Right ventricle myocardium inferior (tissue), 1 donor: ENCODE results near the gene RSL24D1. TPM values are rescaled to one million over a fixed set of nuclear protein-coding genes. Genes with fewer than 3 reads are reported as not detected.
"Not testable (repeated sequence)": the region's sequence is repeated elsewhere in the genome, so short reads cannot be mapped to it uniquely, and the experiment has no call there.

ENCODE experiments used
- ATAC-seq: fragments of 200-7000 bp; cut with Tn5 transposase; one replicate; pipeline ENCODE4 v1.9.1; 2020; ENCODE audit warnings: mild to moderate bottlenecking, moderate library complexity
- DNase-seq: peaks from one replicate; pipeline ENCODE4 v3.0.0; 2021; ENCODE audit errors: missing footprints
- intact Hi-C: fragments of 100-400 bp; cut with DNase I; formaldehyde crosslinking; loops from one replicate; pipeline ENCODE4 v1.11.0; 2022
- total RNA-seq: library from RNA; stranded (reverse); fragmentation: NEBNext Ultra II Directional; extraction: Animal tissue kit (Norgen Biotek cat#: 25700); gene quantifications from one replicate; pipeline ENCODE4 v1.2.1, GENCODE V29; 2021
- donor health status: DM: no; HTN: yes; CAD: no; lungs with severe emphysema.

RSL24D1 gene
- total RNA-seq, 1 donor from 2014 or later: 41.0 TPM

- no peak for DNase-seq
- intact Hi-C loops: no loop called here
- peak; percentile 77 for ATAC-seq
Measured at GRCh38 chr15:55221090-55222011, 24.6 kb upstream of the RSL24D1 start.

GRCh38 chr15:55220606-55221005 lies 23.9 kb upstream of the RSL24D1 start:
- ATAC-seq (no peak), DNase-seq (no peak)
- intact Hi-C loops: no loop called here

- intact Hi-C loops: loop anchor here (10.0 kb wide), 1 partner anchor 217 kb away; no protein-coding TSS in a partner anchor
- ATAC-seq (no peak), DNase-seq (no peak)
Measured at GRCh38 chr15:55218056-55218455, 21.3 kb upstream of the RSL24D1 start.

- ATAC-seq: no peak
- no peak for DNase-seq
- intact Hi-C loops: no loop called here
Measured at GRCh38 chr15:55204464-55204863, 7.7 kb upstream of the RSL24D1 start.

GRCh38 chr15:55202206-55202605 lies 5.5 kb upstream of the RSL24D1 start:
- DNase-seq (no peak), ATAC-seq (no peak)
- intact Hi-C loops: no loop called here

GRCh38 chr15:55198706-55199105 lies 2.0 kb upstream of the RSL24D1 start:
- DNase-seq (no peak), ATAC-seq (no peak)
- intact Hi-C loops: no loop called here

- ATAC-seq: no peak
- DNase-seq: no peak
- intact Hi-C loops: no loop called here
Measured at GRCh38 chr15:55197719-55198118, 978 bp upstream of the RSL24D1 start.

- intact Hi-C loops: no loop called here
Measured at GRCh38 chr15:55197362-55197705, 593 bp upstream of the RSL24D1 start.

GRCh38 chr15:55195996-55196395 lies 745 bp downstream of the RSL24D1 start:
- ATAC-seq (no peak), DNase-seq (no peak)
- intact Hi-C loops: no loop called here

More at GRCh38 chr15:55197362-55197705, 593 bp upstream of the RSL24D1 start:
- DNase-seq (no peak), ATAC-seq (no peak)

- ATAC-seq (no peak), DNase-seq (no peak)
- intact Hi-C loops: no loop called here
Measured at GRCh38 chr15:55194256-55194655, 2.5 kb downstream of the RSL24D1 start.

- DNase-seq (no peak), ATAC-seq (no peak)
- intact Hi-C loops: no loop called here
Measured at GRCh38 chr15:55186331-55186730, 10.4 kb downstream of the RSL24D1 start.

- ATAC-seq (no peak), DNase-seq (no peak)
- intact Hi-C loops: no loop called here
Measured at GRCh38 chr15:55183679-55184078, 13.1 kb downstream of the RSL24D1 start.

GRCh38 chr15:55179141-55179540 lies 17.6 kb downstream of the RSL24D1 start:
- DNase-seq (no peak), ATAC-seq (no peak)
- intact Hi-C loops: no loop called here

GRCh38 chr15:55170361-55170760 lies 26.4 kb downstream of the RSL24D1 start:
- ATAC-seq: no peak
- DNase-seq: no peak
- intact Hi-C loops: no loop called here

- DNase-seq (no peak), ATAC-seq (no peak)
- intact Hi-C loops: no loop called here
Measured at GRCh38 chr15:55168350-55168974, 28.3 kb downstream of the RSL24D1 start.

- intact Hi-C loops: no loop called here
- DNase-seq (no peak), ATAC-seq (no peak)
Measured at GRCh38 chr15:55164284-55164683, 32.5 kb downstream of the RSL24D1 start.

GRCh38 chr15:55151631-55152030 lies 45.1 kb downstream of the RSL24D1 start:
- intact Hi-C loops: no loop called here
- no peak for DNase-seq
- no peak for ATAC-seq

GRCh38 chr15:55143132-55143531 lies 53.6 kb downstream of the RSL24D1 start:
- ATAC-seq, DNase-seq, intact Hi-C loops: not testable (repeated sequence)

GRCh38 chr15:55133972-55134371 lies 62.8 kb downstream of the RSL24D1 start:
- DNase-seq: no peak
- no peak for ATAC-seq
- intact Hi-C loops: no loop called here

GRCh38 chr15:55132672-55133071 lies 64.1 kb downstream of the RSL24D1 start:
- intact Hi-C loops: no loop called here
- ATAC-seq: no peak

More at GRCh38 chr15:55132672-55133071, 64.1 kb downstream of the RSL24D1 start:
- no peak for DNase-seq
